Parietal lobe (tissue), 1 donor: ENCODE data around the gene GABARAPL2. TPM values are rescaled to one million over a fixed set of nuclear protein-coding genes. Genes with fewer than 3 reads are reported as not detected.

ENCODE experiments used
- total RNA-seq: library from RNA; depleted of rRNA; stranded (reverse); fragments of >200 nt; gene quantifications from one replicate; pipeline ENCODE4 v1.2.3, GENCODE V29; 2014

The GABARAPL2 gene, protein sequence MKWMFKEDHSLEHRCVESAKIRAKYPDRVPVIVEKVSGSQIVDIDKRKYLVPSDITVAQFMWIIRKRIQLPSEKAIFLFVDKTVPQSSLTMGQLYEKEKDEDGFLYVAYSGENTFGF
- 75.7 TPM for total RNA-seq

DNA sequence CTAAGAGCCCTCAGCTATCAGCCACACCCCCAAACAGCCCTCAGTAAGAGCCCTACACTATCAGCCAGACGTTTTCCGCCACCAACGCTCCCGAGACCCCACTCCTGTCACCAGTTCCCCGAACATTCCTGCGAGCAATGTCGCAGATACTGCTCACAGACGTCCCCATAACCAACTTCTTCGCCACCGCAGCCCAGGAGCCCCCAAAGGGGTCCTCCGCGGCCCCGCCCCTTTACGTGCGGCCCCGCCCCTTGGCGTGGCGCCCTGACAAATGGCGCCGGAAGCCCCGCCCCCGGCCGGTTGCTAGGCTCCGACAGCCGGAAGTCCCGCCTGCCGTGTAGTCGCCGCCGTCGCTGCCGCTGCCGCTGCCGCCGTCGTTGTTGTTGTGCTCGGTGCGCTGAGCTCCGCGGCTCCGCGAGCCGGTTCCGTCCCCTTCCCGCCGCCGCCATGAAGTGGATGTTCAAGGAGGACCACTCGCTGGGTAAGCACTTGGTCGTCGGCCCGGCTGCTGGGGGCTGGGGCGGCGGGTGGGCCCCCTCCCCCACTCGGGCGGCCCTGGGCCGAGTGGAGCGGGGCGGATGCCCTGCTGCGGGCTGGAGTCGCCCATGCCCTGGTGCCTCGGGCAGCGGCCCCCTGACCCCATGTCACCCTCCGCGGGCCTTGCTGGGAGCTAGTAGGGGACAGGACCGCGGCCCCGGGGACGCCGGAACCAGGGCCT lies at the start of gene GABARAPL2:
TSS of gene GABARAPL2 (plus strand) at position 340 of the 718 bp plus-strand sequence. CDS start at position 448, 108 bp downstream.

DNA sequence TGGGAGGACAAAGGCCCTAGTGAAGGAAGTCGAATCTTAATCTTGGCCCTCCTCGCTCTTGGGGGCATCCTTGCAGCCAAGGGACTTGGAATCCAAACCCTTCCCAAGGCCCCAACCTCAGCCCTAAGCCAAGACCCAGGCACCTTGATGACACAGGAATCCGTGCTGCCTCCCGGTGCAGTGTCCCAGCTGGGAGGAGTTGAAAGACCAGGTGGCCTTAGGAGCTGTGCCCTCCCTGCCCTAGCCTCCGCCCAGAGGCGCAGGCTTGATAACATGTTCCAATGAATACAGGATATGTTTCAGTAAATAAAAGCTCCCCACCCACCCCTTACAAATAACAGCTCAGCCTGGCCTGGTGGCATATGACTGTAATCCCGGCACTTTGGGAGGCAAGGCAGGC lies 30.3 kb upstream of the GABARAPL2 start, which contains the start of gene CHST5:
TSS of gene CHST5 (minus strand) at position 208 of the 400 bp plus-strand sequence. CDS start 5,724 bp downstream, outside the sequence.

DNA sequence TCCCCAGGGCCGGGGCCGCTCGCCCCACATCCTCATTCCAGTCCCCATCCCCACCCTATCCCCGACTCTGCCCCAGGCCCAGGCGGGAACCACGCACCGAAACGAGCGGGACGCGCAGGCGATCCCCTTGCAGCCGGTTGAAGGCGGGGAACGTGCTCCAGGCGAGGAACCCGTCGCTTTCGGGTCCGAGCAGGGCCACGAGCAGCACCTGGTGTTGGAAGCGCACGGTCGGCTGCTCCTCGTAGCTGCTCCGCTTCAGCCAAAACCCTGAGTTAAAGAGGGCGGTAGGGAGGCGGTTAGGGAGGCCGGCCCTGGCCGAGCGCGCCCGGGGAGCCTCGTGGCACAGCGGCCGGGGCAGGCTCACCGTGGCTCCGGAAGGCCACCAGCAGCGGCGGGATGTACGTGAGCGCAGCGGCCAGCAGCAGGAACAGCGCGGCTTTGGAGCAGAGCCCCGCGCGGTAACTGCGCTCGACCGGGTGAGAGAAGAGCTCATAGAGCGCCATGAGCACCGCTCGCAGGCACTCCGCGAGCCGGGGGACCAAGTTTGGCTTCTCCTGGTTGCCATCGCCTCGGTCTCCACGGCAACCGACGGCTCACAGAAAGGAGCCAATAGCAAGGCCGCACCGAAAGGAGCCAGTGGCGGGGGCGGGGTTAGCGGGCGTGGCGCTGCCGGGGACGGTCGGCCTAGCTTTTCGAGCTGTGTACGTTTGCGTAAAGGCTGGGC lies 10.3 kb upstream of the GABARAPL2 start, which contains the start of gene TMEM231:
TSS of gene TMEM231 (minus strand) at position 546 of the 724 bp plus-strand sequence. CDS start at position 503, 43 bp downstream.

DNA sequence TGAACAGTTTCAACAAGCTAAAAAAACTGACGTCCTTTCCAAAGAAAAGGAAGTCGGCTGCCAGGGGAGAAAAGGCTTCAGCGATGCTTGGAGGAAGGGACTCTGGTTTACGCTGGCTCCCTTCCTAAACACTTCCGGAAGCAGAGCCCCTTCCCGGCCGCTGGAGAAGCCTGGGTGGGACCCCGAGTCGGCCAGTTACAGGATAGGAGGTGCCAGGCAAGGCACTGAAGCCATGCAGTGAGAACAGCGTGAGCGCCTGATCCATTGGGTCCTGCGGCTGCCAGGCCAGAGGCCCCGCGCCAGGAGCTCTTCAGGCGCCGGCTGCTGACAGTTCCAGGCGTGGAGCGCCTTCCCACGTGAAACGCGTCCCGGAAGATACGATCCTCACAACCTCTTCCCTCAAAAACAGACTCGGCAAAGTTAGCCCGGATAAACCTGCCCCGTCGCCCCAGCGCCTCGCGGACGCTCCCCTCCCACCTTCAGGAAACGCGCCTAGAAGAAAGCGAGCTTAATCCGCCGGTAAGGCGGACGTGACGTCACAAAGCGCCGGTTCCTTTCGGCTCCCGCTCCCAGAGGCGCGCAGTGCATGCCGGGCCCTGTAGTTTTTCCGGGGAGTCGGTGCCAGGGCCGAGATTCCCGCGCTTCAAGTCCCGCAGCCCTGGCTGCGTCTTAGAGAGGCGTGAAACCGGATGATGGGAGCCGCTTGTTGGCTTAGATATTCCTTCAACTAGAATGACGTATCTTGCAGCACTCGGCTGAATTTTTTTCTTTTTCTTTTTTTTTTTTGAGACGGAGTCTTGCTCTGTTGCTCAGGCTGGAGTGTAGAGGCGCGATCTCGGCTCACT lies 56.8 kb downstream of the GABARAPL2 start, which contains the start of gene ADAT1:
TSS of gene ADAT1 (minus strand) at position 521 of the 845 bp plus-strand sequence. CDS start 2,482 bp downstream, outside the sequence.

Other genes starting within 250 kb of the GABARAPL2 start
- gene CFDP1, start 132.9 kb upstream of the GABARAPL2 start, total RNA-seq = 97.7 TPM
- 23.2 TPM for gene TMEM170A, start 101.7 kb upstream of the GABARAPL2 start, total RNA-seq
- 0.94 TPM for gene CHST6, start 70.9 kb upstream of the GABARAPL2 start, total RNA-seq
- gene CHST5, start 30.3 kb upstream of the GABARAPL2 start, total RNA-seq = 0.94 TPM
- 20.7 TPM for gene TMEM231, start 10.1 kb upstream of the GABARAPL2 start, total RNA-seq
- 125 TPM for gene ADAT1, start 56.9 kb downstream of the GABARAPL2 start, total RNA-seq
- gene KARS1, start 81.3 kb downstream of the GABARAPL2 start, total RNA-seq = 80.8 TPM
- 128 TPM for gene TERF2IP, start 81.4 kb downstream of the GABARAPL2 start, total RNA-seq
- gene CPHXL2, start 110.6 kb downstream of the GABARAPL2 start, total RNA-seq = not detected
- gene DUXB, start 135.1 kb downstream of the GABARAPL2 start, total RNA-seq = not detected
- not detected for gene CPHXL, start 160.1 kb downstream of the GABARAPL2 start, total RNA-seq